ENCODE data around the gene CASP14. TPM values are rescaled to one million over a fixed set of nuclear protein-coding genes. Genes with fewer than 3 reads are reported as not detected.
"Not testable (repeated sequence)": the region's sequence is repeated elsewhere in the genome, so short reads cannot be mapped to it uniquely, and the experiment has no call there.

The CASP14 gene
- total RNA-seq, 2 experiments from 2014 or later = not detected

GRCh38 chr19:15010501-15011300, 38.6 kb upstream of the CASP14 start:
- intact Hi-C loops (cut with micrococcal nuclease; ENCODE audit: unreplicated experiment) = no loop called here

GRCh38 chr19:15014579-15014978, 34.7 kb upstream of the CASP14 start:
- Histone ChIP-seq H3K4me2 (ENCODE audit: low read length) (no peak overlapping the region), H3K9me3 (ENCODE audit: low read length) (no peaks in the 10 kb centered on the region), H3K79me2 (ENCODE audit: insufficient read depth, low read depth, low read length) (no peaks in the 10 kb centered on the region), H3K4me3 (ENCODE audit: low read depth, low read length, poor library complexity, severe bottlenecking) (no peak overlapping the region), H4K20me1 (ENCODE audit: insufficient read depth, low read length) (no peaks in the 10 kb centered on the region), H3K4me1 (ENCODE audit: insufficient read depth, low read length, poor library complexity, severe bottlenecking) (no peaks in the 10 kb centered on the region), H2AFZ (ENCODE audit: low read length) (no peak overlapping the region), H3K27ac (ENCODE audit: low read depth, low read length, poor library complexity, severe bottlenecking) (no peak overlapping the region), H3K36me3 (ENCODE audit: insufficient read depth, low read length) (no peaks in the 10 kb centered on the region), H3K9me2 (ENCODE audit: insufficient read depth, low read length) (no peaks in the 10 kb centered on the region)
- no peak for DNase-seq (ENCODE audit: low spot score)
- no peak for TF ChIP-seq CTCF (conservative IDR thresholded peaks at IDR 0.05; ENCODE audit: low read length)
- no peak for TF ChIP-seq EZH2phosphoT487 (IDR thresholded peaks at IDR 0.05; ENCODE audit: borderline replicate concordance, low read depth, low read length)
- intact Hi-C loops (cut with micrococcal nuclease; ENCODE audit: unreplicated experiment) = no loop called here
- CTCF ChIA-PET (ENCODE audit: unreplicated experiment) = no interaction called here
- no TSS peak for BruUV-seq (replicated peaks)
- POLR2A ChIA-PET = no interaction called here

More at GRCh38 chr19:15010501-15011300, 38.6 kb upstream of the CASP14 start:
- Histone ChIP-seq H3K4me3 (ENCODE audit: low read depth, low read length, poor library complexity, severe bottlenecking) (no peak overlapping the region), H3K27ac (ENCODE audit: low read depth, low read length, poor library complexity, severe bottlenecking) (no peak overlapping the region), H3K9me2 (ENCODE audit: insufficient read depth, low read length) (no peaks in the 10 kb centered on the region), H3K9me3 (ENCODE audit: low read length) (no peaks in the 10 kb centered on the region), H3K4me1 (ENCODE audit: insufficient read depth, low read length, poor library complexity, severe bottlenecking) (no peaks in the 10 kb centered on the region), H4K20me1 (ENCODE audit: insufficient read depth, low read length) (no peaks in the 10 kb centered on the region), H3K79me2 (ENCODE audit: insufficient read depth, low read depth, low read length) (no peaks in the 10 kb centered on the region), H3K4me2 (ENCODE audit: low read length) (no peak overlapping the region), H2AFZ (ENCODE audit: low read length) (no peak overlapping the region), H3K36me3 (ENCODE audit: insufficient read depth, low read length) (no peaks in the 10 kb centered on the region)
- POLR2A ChIA-PET = interaction anchor here (0.9 kb wide), 1 partner anchor 694 kb away, joined by 3 read pairs; no protein-coding TSS in a partner anchor
- DNase-seq (ENCODE audit: low spot score) = no peak
- no peak for TF ChIP-seq CTCF (conservative IDR thresholded peaks at IDR 0.05; ENCODE audit: low read length)
- no peak for TF ChIP-seq EZH2phosphoT487 (IDR thresholded peaks at IDR 0.05; ENCODE audit: borderline replicate concordance, low read depth, low read length)
- no TSS peak for BruUV-seq (replicated peaks)
- CTCF ChIA-PET (ENCODE audit: unreplicated experiment) = no interaction called here

- Histone ChIP-seq H3K9me3 (ENCODE audit: low read length) (no peaks in the 10 kb centered on the region), H3K4me3 (ENCODE audit: low read depth, low read length, poor library complexity, severe bottlenecking) (no peak overlapping the region), H3K79me2 (ENCODE audit: insufficient read depth, low read depth, low read length) (no peaks in the 10 kb centered on the region), H3K4me1 (ENCODE audit: insufficient read depth, low read length, poor library complexity, severe bottlenecking) (no peaks in the 10 kb centered on the region), H4K20me1 (ENCODE audit: insufficient read depth, low read length) (no peaks in the 10 kb centered on the region), H3K4me2 (ENCODE audit: low read length) (no peak overlapping the region), H3K27ac (ENCODE audit: low read depth, low read length, poor library complexity, severe bottlenecking) (no peak overlapping the region), H3K36me3 (ENCODE audit: insufficient read depth, low read length) (no peaks in the 10 kb centered on the region), H3K9me2 (ENCODE audit: insufficient read depth, low read length) (no peaks in the 10 kb centered on the region), H2AFZ (ENCODE audit: low read length) (no peak overlapping the region)
- intact Hi-C loops (cut with micrococcal nuclease; ENCODE audit: unreplicated experiment) = no loop called here
- CTCF ChIA-PET (ENCODE audit: unreplicated experiment) = interaction anchor here (0.6 kb wide), 1 partner anchor 84 kb away, joined by 7 read pairs; no protein-coding TSS in a partner anchor
- BruUV-seq (replicated peaks) = no TSS peak
- TF ChIP-seq CTCF (conservative IDR thresholded peaks at IDR 0.05; ENCODE audit: low read length) = no peak
- no peak for TF ChIP-seq EZH2phosphoT487 (IDR thresholded peaks at IDR 0.05; ENCODE audit: borderline replicate concordance, low read depth, low read length)
- peak; percentile 20 for DNase-seq (ENCODE audit: low spot score)
- POLR2A ChIA-PET = no interaction called here
These were observed 33.2 kb upstream of the CASP14 start for GRCh38 chr19:15015946-15016542.

GRCh38 chr19:15018836-15019235, 30.4 kb upstream of the CASP14 start:
- H3K9me3 ChIP-seq (ENCODE audit: low read length); POLR2A ChIA-PET; intact Hi-C loops (cut with micrococcal nuclease; ENCODE audit: unreplicated experiment); H3K4me1 ChIP-seq (ENCODE audit: insufficient read depth, low read length, poor library complexity, severe bottlenecking); H2AFZ ChIP-seq (ENCODE audit: low read length); H3K36me3 ChIP-seq (ENCODE audit: insufficient read depth, low read length); H4K20me1 ChIP-seq (ENCODE audit: insufficient read depth, low read length); BruUV-seq (replicated peaks); CTCF ChIA-PET (ENCODE audit: unreplicated experiment); H3K4me3 ChIP-seq (ENCODE audit: low read depth, low read length, poor library complexity, severe bottlenecking); H3K27ac ChIP-seq (ENCODE audit: low read depth, low read length, poor library complexity, severe bottlenecking); DNase-seq (ENCODE audit: low spot score); H3K4me2 ChIP-seq (ENCODE audit: low read length); H3K9me2 ChIP-seq (ENCODE audit: insufficient read depth, low read length); H3K79me2 ChIP-seq (ENCODE audit: insufficient read depth, low read depth, low read length): not testable (repeated sequence)

Measured in OCI-LY7 (cell line).